Measurements from ENCODE around the gene HOXD11. TPM values are rescaled to one million over a fixed set of nuclear protein-coding genes. Genes with fewer than 3 reads are reported as not detected.

The HOXD11 gene
- total RNA-seq, 1 donor from 2014 or later, result not detected

- Histone ChIP-seq H3K27me3 (ENCODE audit: control insufficient read depth in 3 of 3, insufficient read depth in 3 of 3, low read length in 3 of 3) (peaks cover 95 to 97% (median 95%) of the 10 kb centered on the region in 3 donors), H3K4me3 (ENCODE audit: low read length in 3 of 3) (no peak overlapping the region), H3K9ac (ENCODE audit: low read depth in 1 of 3, low read length in 3 of 3) (no peak overlapping the region), H3K36me3 (ENCODE audit: control insufficient read depth in 3 of 3, insufficient read depth in 3 of 3, low read length in 3 of 3) (no peaks in the 10 kb centered on the region), H3K4me1 (ENCODE audit: control insufficient read depth in 3 of 3, insufficient read depth in 3 of 3, low read length in 3 of 3) (peaks cover 7 to 12% (median 11%) of the 10 kb centered on the region in 3 donors), H3K9me3 (ENCODE audit: control insufficient read depth in 3 of 3, low read length in 3 of 3) (peaks cover 0 to 1% (median 0%) of the 10 kb centered on the region in 3 donors), H3K27ac (ENCODE audit: low read depth, low read length) (no peak overlapping the region)
Observed at GRCh38 chr2:176072951-176073904, 33.9 kb upstream of the HOXD11 start.

- Histone ChIP-seq H3K9me3 (ENCODE audit: control insufficient read depth in 3 of 3, low read length in 3 of 3) (peaks cover 0 to 1% (median 0%) of the 10 kb centered on the region in 3 donors), H3K9ac (ENCODE audit: low read depth in 1 of 3, low read length in 3 of 3) (no peak overlapping the region), H3K36me3 (ENCODE audit: control insufficient read depth in 3 of 3, insufficient read depth in 3 of 3, low read length in 3 of 3) (no peaks in the 10 kb centered on the region), H3K27me3 (ENCODE audit: control insufficient read depth in 3 of 3, insufficient read depth in 3 of 3, low read length in 3 of 3) (peaks cover 94 to 96% (median 95%) of the 10 kb centered on the region in 3 donors), H3K4me1 (ENCODE audit: control insufficient read depth in 3 of 3, insufficient read depth in 3 of 3, low read length in 3 of 3) (peaks cover 6 to 13% (median 12%) of the 10 kb centered on the region in 3 donors), H3K4me3 (ENCODE audit: low read length in 3 of 3) (no peak overlapping the region), H3K27ac (ENCODE audit: low read depth, low read length) (no peak overlapping the region)
Observed at GRCh38 chr2:176074919-176075425, 32.1 kb upstream of the HOXD11 start.

- Histone ChIP-seq H3K4me1 (ENCODE audit: control insufficient read depth in 3 of 3, insufficient read depth in 3 of 3, low read length in 3 of 3) (peaks cover 6 to 15% (median 13%) of the 10 kb centered on the region in 3 donors), H3K9me3 (ENCODE audit: control insufficient read depth in 3 of 3, low read length in 3 of 3) (peaks cover 0 to 1% (median 0%) of the 10 kb centered on the region in 3 donors), H3K27me3 (ENCODE audit: control insufficient read depth in 3 of 3, insufficient read depth in 3 of 3, low read length in 3 of 3) (peaks cover 90 to 94% (median 92%) of the 10 kb centered on the region in 3 donors), H3K4me3 (ENCODE audit: low read length in 3 of 3) (no peak overlapping the region), H3K9ac (ENCODE audit: low read depth in 1 of 3, low read length in 3 of 3) (no peak overlapping the region), H3K36me3 (ENCODE audit: control insufficient read depth in 3 of 3, insufficient read depth in 3 of 3, low read length in 3 of 3) (no peaks in the 10 kb centered on the region), H3K27ac (ENCODE audit: low read depth, low read length) (no peak overlapping the region)
Observed at GRCh38 chr2:176075481-176075880, 31.6 kb upstream of the HOXD11 start.

- Histone ChIP-seq H3K4me3 (ENCODE audit: low read length in 3 of 3) (no peak overlapping the region), H3K36me3 (ENCODE audit: control insufficient read depth in 3 of 3, insufficient read depth in 3 of 3, low read length in 3 of 3) (no peaks in the 10 kb centered on the region), H3K27me3 (ENCODE audit: control insufficient read depth in 3 of 3, insufficient read depth in 3 of 3, low read length in 3 of 3) (peaks cover 90 to 94% (median 92%) of the 10 kb centered on the region in 3 donors), H3K27ac (ENCODE audit: low read depth, low read length) (no peak overlapping the region), H3K9me3 (ENCODE audit: control insufficient read depth in 3 of 3, low read length in 3 of 3) (peaks cover 0 to 1% (median 0%) of the 10 kb centered on the region in 3 donors), H3K9ac (ENCODE audit: low read depth in 1 of 3, low read length in 3 of 3) (no peak overlapping the region), H3K4me1 (ENCODE audit: control insufficient read depth in 3 of 3, insufficient read depth in 3 of 3, low read length in 3 of 3) (peaks cover 6 to 19% (median 17%) of the 10 kb centered on the region in 3 donors)
Observed at GRCh38 chr2:176076063-176076462, 31.0 kb upstream of the HOXD11 start.

GRCh38 chr2:176076796-176077195, 30.3 kb upstream of the HOXD11 start:
- no peak overlapping the region for H3K9ac ChIP-seq (ENCODE audit: low read depth in 1 of 3, low read length in 3 of 3)
- H3K9me3 ChIP-seq (ENCODE audit: control insufficient read depth in 3 of 3, low read length in 3 of 3), result peaks cover 0 to 1% (median 0%) of the 10 kb centered on the region in 3 donors
- no peak overlapping the region for H3K27ac ChIP-seq (ENCODE audit: low read depth, low read length)
- H3K4me1 ChIP-seq (ENCODE audit: control insufficient read depth in 3 of 3, insufficient read depth in 3 of 3, low read length in 3 of 3), result peaks cover 6 to 19% (median 17%) of the 10 kb centered on the region in 3 donors
- no peaks in the 10 kb centered on the region for H3K36me3 ChIP-seq (ENCODE audit: control insufficient read depth in 3 of 3, insufficient read depth in 3 of 3, low read length in 3 of 3)
- peaks cover 90 to 94% (median 92%) of the 10 kb centered on the region in 3 donors for H3K27me3 ChIP-seq (ENCODE audit: control insufficient read depth in 3 of 3, insufficient read depth in 3 of 3, low read length in 3 of 3)
- H3K4me3 ChIP-seq (ENCODE audit: low read length in 3 of 3), result no peak overlapping the region

- H3K27me3 ChIP-seq (ENCODE audit: control insufficient read depth in 3 of 3, insufficient read depth in 3 of 3, low read length in 3 of 3), result peaks cover 91 to 94% (median 93%) of the 10 kb centered on the region in 3 donors
- H3K4me1 ChIP-seq (ENCODE audit: control insufficient read depth in 3 of 3, insufficient read depth in 3 of 3, low read length in 3 of 3), result peaks cover 10 to 24% (median 14%) of the 10 kb centered on the region in 3 donors
Observed at GRCh38 chr2:176078541-176079284, 28.4 kb upstream of the HOXD11 start.

GRCh38 chr2:176079285-176079830, 27.7 kb upstream of the HOXD11 start:
- peaks cover 0 to 1% (median 0%) of the 10 kb centered on the region in 3 donors for H3K9me3 ChIP-seq (ENCODE audit: control insufficient read depth in 3 of 3, low read length in 3 of 3)
- peaks cover 10 to 24% (median 14%) of the 10 kb centered on the region in 3 donors for H3K4me1 ChIP-seq (ENCODE audit: control insufficient read depth in 3 of 3, insufficient read depth in 3 of 3, low read length in 3 of 3)
- no peak overlapping the region for H3K9ac ChIP-seq (ENCODE audit: low read depth in 1 of 3, low read length in 3 of 3)
- no peak overlapping the region for H3K27ac ChIP-seq (ENCODE audit: low read depth, low read length)
- H3K36me3 ChIP-seq (ENCODE audit: control insufficient read depth in 3 of 3, insufficient read depth in 3 of 3, low read length in 3 of 3), result no peaks in the 10 kb centered on the region
- peak overlapping the region in 2 of 3 donors; percentile 27 to 29 for H3K4me3 ChIP-seq (ENCODE audit: low read length in 3 of 3)
- peaks cover 92 to 95% (median 94%) of the 10 kb centered on the region in 3 donors for H3K27me3 ChIP-seq (ENCODE audit: control insufficient read depth in 3 of 3, insufficient read depth in 3 of 3, low read length in 3 of 3)

More at GRCh38 chr2:176078541-176079284, 28.4 kb upstream of the HOXD11 start:
- no peak overlapping the region for H3K9ac ChIP-seq (ENCODE audit: low read depth in 1 of 3, low read length in 3 of 3)
- H3K9me3 ChIP-seq (ENCODE audit: control insufficient read depth in 3 of 3, low read length in 3 of 3), result peaks cover 0 to 1% (median 0%) of the 10 kb centered on the region in 3 donors
- peak overlapping the region in 1 of 3 donors; percentile 29 for H3K4me3 ChIP-seq (ENCODE audit: low read length in 3 of 3)
- no peaks in the 10 kb centered on the region for H3K36me3 ChIP-seq (ENCODE audit: control insufficient read depth in 3 of 3, insufficient read depth in 3 of 3, low read length in 3 of 3)
- H3K27ac ChIP-seq (ENCODE audit: low read depth, low read length), result no peak overlapping the region

- peaks cover 11 to 27% (median 15%) of the 10 kb centered on the region in 3 donors for H3K4me1 ChIP-seq (ENCODE audit: control insufficient read depth in 3 of 3, insufficient read depth in 3 of 3, low read length in 3 of 3)
Observed at GRCh38 chr2:176079831-176080539, 27.1 kb upstream of the HOXD11 start.

More at GRCh38 chr2:176079831-176080539, 27.1 kb upstream of the HOXD11 start:
- H3K9me3 ChIP-seq (ENCODE audit: control insufficient read depth in 3 of 3, low read length in 3 of 3), result peaks cover 0 to 1% (median 0%) of the 10 kb centered on the region in 3 donors
- H3K9ac ChIP-seq (ENCODE audit: low read depth in 1 of 3, low read length in 3 of 3), result no peak overlapping the region
- H3K27ac ChIP-seq (ENCODE audit: low read depth, low read length), result no peak overlapping the region
- peak overlapping the region in 2 of 3 donors; percentile 45 to 53 for H3K4me3 ChIP-seq (ENCODE audit: low read length in 3 of 3)
- H3K27me3 ChIP-seq (ENCODE audit: control insufficient read depth in 3 of 3, insufficient read depth in 3 of 3, low read length in 3 of 3), result peaks cover 92 to 95% (median 94%) of the 10 kb centered on the region in 3 donors
- H3K36me3 ChIP-seq (ENCODE audit: control insufficient read depth in 3 of 3, insufficient read depth in 3 of 3, low read length in 3 of 3), result no peaks in the 10 kb centered on the region

Data from skeletal muscle tissue (tissue), 4 donors.